Colonic mucosa (tissue), 4 donors: ENCODE data around the gene SLC46A2. TPM values are rescaled to one million over a fixed set of nuclear protein-coding genes. Genes with fewer than 3 reads are reported as not detected.

ENCODE experiments used
- DNase-seq: peaks from one replicate; pipeline ENCODE4 v3.0.0-alpha.2; 2020
- H3K27ac ChIP-seq: fragments of 200-600 bp; one replicate; pipeline ENCODE4 v1.8.0; 2021
- H3K27me3 ChIP-seq: fragments of 200-600 bp; one replicate; pipeline ENCODE4 v1.8.0; 2021
- H3K36me3 ChIP-seq: fragments of 200-600 bp; one replicate; pipeline ENCODE4 v1.8.0; 2021
- H3K4me1 ChIP-seq: fragments of 200-600 bp; one replicate; pipeline ENCODE4 v1.8.0; 2021; ENCODE audit warnings: mild to moderate bottlenecking
- H3K4me3 ChIP-seq: fragments of 200-600 bp; one replicate; pipeline ENCODE4 v1.8.0; 2021
- H3K9ac ChIP-seq, 2 donors: one replicate each; pipeline ENCODE4 v1.7.0; 2013; ENCODE audit warnings: control low read depth in 2 of 2, low read depth in 2 of 2, low read length in 2 of 2
- H3K9me3 ChIP-seq: fragments of 200-600 bp; one replicate; pipeline ENCODE4 v1.8.0; 2021
- CTCF ChIP-seq: fragments of 200-600 bp; IDR thresholded peaks from one replicate; pipeline ENCODE4 v1.8.0; 2022; ENCODE audit warnings: antibody characterized with exemption, mild to moderate bottlenecking
- intact Hi-C: fragments of 100-400 bp; cut with DNase I; formaldehyde crosslinking; loops from one replicate; pipeline ENCODE4 v1.14.1; 2022
- total RNA-seq, 2 donors: library from RNA; stranded (reverse); fragmentation: NEBNext Ultra II Directional in 1 of 2; extraction: Animal tissue kit (Norgen Biotek cat#: 25700) in 1 of 2; gene quantifications; one replicate each; pipeline ENCODE4 v1.2.1, GENCODE V29; 2021
- donor health status: healthy.
- donor health status: DM: no; HTN: no; CAD: no.
- donor health status: DM: no; HTN: no; CAD: no.

The SLC46A2 gene
- total RNA-seq, 2 donors from 2014 or later: not detected

GRCh38 chr9:112896131-112896530 lies 5.5 kb upstream of the SLC46A2 start:
- H3K27ac ChIP-seq: no peak overlapping the region
- no peaks in the 10 kb centered on the region for H3K9me3 ChIP-seq
- TF ChIP-seq CTCF: no peak
- no peak for DNase-seq
- peaks cover 2% of the 10 kb centered on the region for H3K27me3 ChIP-seq
- intact Hi-C loops: loop anchor here (10.0 kb wide), 1 partner anchor 59 kb away; no protein-coding TSS in a partner anchor
- H3K4me3 ChIP-seq: no peak overlapping the region
- no peaks in the 10 kb centered on the region for H3K36me3 ChIP-seq
- H3K4me1 ChIP-seq: no peaks in the 10 kb centered on the region
- no peak overlapping the region for H3K9ac ChIP-seq

- intact Hi-C loops: loop anchor here (10.0 kb wide), 1 partner anchor 60 kb away; no protein-coding TSS in a partner anchor
- H3K9me3 ChIP-seq: no peaks in the 10 kb centered on the region
- H3K4me1 ChIP-seq: no peaks in the 10 kb centered on the region
- H3K27ac ChIP-seq: no peak overlapping the region
- no peaks in the 10 kb centered on the region for H3K36me3 ChIP-seq
- H3K4me3 ChIP-seq: no peak overlapping the region
- H3K27me3 ChIP-seq: peaks cover 15% of the 10 kb centered on the region
- no peak overlapping the region for H3K9ac ChIP-seq
- DNase-seq: no peak
- no peak for TF ChIP-seq CTCF
Observed at GRCh38 chr9:112894699-112895098, 4.0 kb upstream of the SLC46A2 start.

GRCh38 chr9:112894041-112894440 lies 3.4 kb upstream of the SLC46A2 start:
- no peak overlapping the region for H3K9ac ChIP-seq
- no peaks in the 10 kb centered on the region for H3K4me1 ChIP-seq

GRCh38 chr9:112892981-112893380 lies 2.3 kb upstream of the SLC46A2 start:
- Histone ChIP-seq H3K9ac (no peak overlapping the region), H3K27me3 (peaks cover 15% of the 10 kb centered on the region), H3K36me3 (no peaks in the 10 kb centered on the region), H3K27ac (no peak overlapping the region), H3K9me3 (no peaks in the 10 kb centered on the region), H3K4me3 (no peak overlapping the region), H3K4me1 (no peaks in the 10 kb centered on the region)
- no peak for DNase-seq
- intact Hi-C loops: loop anchor here (10.0 kb wide), 1 partner anchor 62 kb away; no protein-coding TSS in a partner anchor
- TF ChIP-seq CTCF: no peak

More at GRCh38 chr9:112894041-112894440, 3.4 kb upstream of the SLC46A2 start:
- intact Hi-C loops: loop anchor here (10.0 kb wide), 1 partner anchor 61 kb away; no protein-coding TSS in a partner anchor
- H3K9me3 ChIP-seq: no peaks in the 10 kb centered on the region
- no peak for DNase-seq
- no peak overlapping the region for H3K27ac ChIP-seq
- H3K27me3 ChIP-seq: peaks cover 15% of the 10 kb centered on the region
- no peak overlapping the region for H3K4me3 ChIP-seq
- TF ChIP-seq CTCF: no peak
- no peaks in the 10 kb centered on the region for H3K36me3 ChIP-seq

GRCh38 chr9:112891521-112891920 lies 845 bp upstream of the SLC46A2 start:
- H3K4me3 ChIP-seq: no peak overlapping the region
- no peaks in the 10 kb centered on the region for H3K9me3 ChIP-seq
- DNase-seq: no peak
- H3K9ac ChIP-seq: no peak overlapping the region
- no peaks in the 10 kb centered on the region for H3K4me1 ChIP-seq
- no peak for TF ChIP-seq CTCF
- H3K27me3 ChIP-seq: peaks cover 15% of the 10 kb centered on the region
- no peaks in the 10 kb centered on the region for H3K36me3 ChIP-seq
- intact Hi-C loops: loop anchor here (10.0 kb wide), 1 partner anchor 63 kb away; no protein-coding TSS in a partner anchor
- no peak overlapping the region for H3K27ac ChIP-seq
